HS-5 (cell line): ENCODE results near the gene CNGA3.
"Not testable (repeated sequence)": the region's sequence is repeated elsewhere in the genome, so short reads cannot be mapped to it uniquely, and the experiment has no call there.

ENCODE experiments used
- DNase-seq: peaks from one replicate; pipeline ENCODE4 v3.0.0-alpha.2; 2012; ENCODE audit warnings: low read depth

Gene CNGA3

GRCh38 chr2:98346311-98347236, at the start of gene CNGA3:
TSS of gene CNGA3 (plus strand) at chr2:98346456. CDS start at chr2:98369976, 23,520 bp downstream.
- DNase-seq: no peak

GRCh38 chr2:98297817-98298682, 48.2 kb upstream of the CNGA3 start:
- DNase-seq: no peak

GRCh38 chr2:98298683-98299164, 47.5 kb upstream of the CNGA3 start:
- DNase-seq: no peak

GRCh38 chr2:98299211-98299905, 46.9 kb upstream of the CNGA3 start:
- no peak for DNase-seq

- DNase-seq: no peak
These were observed 45.9 kb upstream of the CNGA3 start for GRCh38 chr2:98300141-98300874.

GRCh38 chr2:98301469-98301868, 44.8 kb upstream of the CNGA3 start:
- no peak for DNase-seq

- DNase-seq: not testable (repeated sequence)
These were observed 39.0 kb upstream of the CNGA3 start for GRCh38 chr2:98307131-98307696.

GRCh38 chr2:98308068-98308467, 38.2 kb upstream of the CNGA3 start:
- DNase-seq: no peak

GRCh38 chr2:98308532-98308931, 37.7 kb upstream of the CNGA3 start:
- DNase-seq: no peak

- no peak for DNase-seq
These were observed 36.7 kb upstream of the CNGA3 start for GRCh38 chr2:98309580-98309979.

- DNase-seq: no peak
These were observed 36.2 kb upstream of the CNGA3 start for GRCh38 chr2:98310010-98310409.

- no peak for DNase-seq
These were observed 35.2 kb upstream of the CNGA3 start for GRCh38 chr2:98311090-98311489.

- DNase-seq: no peak
These were observed 34.3 kb upstream of the CNGA3 start for GRCh38 chr2:98311771-98312545.

GRCh38 chr2:98313492-98314250, 32.6 kb upstream of the CNGA3 start:
- DNase-seq: no peak

- DNase-seq: no peak
These were observed 32.0 kb upstream of the CNGA3 start for GRCh38 chr2:98314251-98314650.

- no peak for DNase-seq
These were observed 30.3 kb upstream of the CNGA3 start for GRCh38 chr2:98315957-98316356.

- DNase-seq: no peak
These were observed 29.0 kb upstream of the CNGA3 start for GRCh38 chr2:98317214-98317613.

- DNase-seq: not testable (repeated sequence)
These were observed 26.1 kb upstream of the CNGA3 start for GRCh38 chr2:98320171-98320570.

- DNase-seq: peak; percentile 39
These were observed 22.1 kb upstream of the CNGA3 start for GRCh38 chr2:98324181-98324580.
